ENCODE measurements around the gene FGF6.
A peak's percentile ranks its signal among the peaks of the same experiment; 100 is the strongest.
"Not testable (repeated sequence)": the region's sequence is repeated elsewhere in the genome, so short reads cannot be mapped to it uniquely, and the experiment has no call there.

Gene FGF6

GRCh38 chr12:4455849-4456248 is 10.2 kb upstream of the FGF6 start:
- H3K4me1 ChIP-seq (ENCODE audit: control extremely low read depth in 1 of 4, control insufficient read depth in 4 of 4, insufficient read depth in 4 of 4, low read length in 3 of 4); CTCF ChIA-PET; H3K27me3 ChIP-seq (replicated peaks in 2 of 5; ENCODE audit: control insufficient read depth in 4 of 5, insufficient read depth in 5 of 5, low read length in 4 of 5); POLR2A ChIA-PET; H3K9me3 ChIP-seq (ENCODE audit: control extremely low read depth in 1 of 5, control insufficient read depth in 4 of 5, insufficient read depth in 2 of 5, low read depth in 1 of 5, low read length in 4 of 5); H3K4me3 ChIP-seq (ENCODE audit: control insufficient read depth in 1 of 7, extremely low read depth in 1 of 7, insufficient read depth in 4 of 7, low read depth in 2 of 7, low read length in 6 of 7); H3K36me3 ChIP-seq (ENCODE audit: control insufficient read depth in 4 of 4, insufficient read depth in 4 of 4, low read length in 3 of 4); H3K27ac ChIP-seq (ENCODE audit: insufficient read depth in 1 of 2, low read depth in 1 of 2, low read length in 2 of 2, poor library complexity in 1 of 2, severe bottlenecking in 2 of 2): not testable (repeated sequence)
- no CpG with 5 or more reads among the region's 4 CpGs for whole genome bisulfite sequencing (ENCODE audit: insufficient coverage)
- DNase-seq, result peak in 2 of 3 donors; percentile 6 to 23

DNA sequence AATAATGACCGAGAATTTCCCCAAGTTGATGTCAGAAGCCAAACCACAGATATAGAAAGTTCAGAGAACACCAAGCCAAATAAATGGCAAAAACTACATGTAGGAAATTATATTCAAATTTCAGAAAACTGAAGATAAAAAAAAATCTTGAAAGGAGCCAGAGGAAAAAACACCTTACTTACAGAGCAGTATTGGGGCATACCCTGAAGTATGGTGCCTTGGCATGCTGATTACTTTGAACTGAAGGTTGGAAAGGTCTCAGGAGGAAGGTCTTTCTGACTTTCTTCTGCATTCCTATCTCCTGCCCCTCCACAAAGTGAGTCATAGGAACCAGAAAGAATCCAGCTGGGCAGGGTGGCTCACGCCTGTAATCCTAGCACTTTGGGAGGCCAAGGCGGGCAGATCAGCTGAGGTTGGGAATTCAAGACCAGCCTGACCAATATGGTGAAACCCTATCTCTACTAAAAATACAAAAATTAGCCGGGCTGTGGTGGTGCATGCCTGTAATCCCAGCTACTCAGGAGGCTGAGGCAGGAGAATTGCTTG is 8.8 kb upstream of the FGF6 start:
- Histone ChIP-seq H3K27ac (ENCODE audit: insufficient read depth in 1 of 2, low read depth in 1 of 2, low read length in 2 of 2, poor library complexity in 1 of 2, severe bottlenecking in 2 of 2) (no peak overlapping the region), H3K9me3 (ENCODE audit: control extremely low read depth in 1 of 5, control insufficient read depth in 4 of 5, insufficient read depth in 2 of 5, low read depth in 1 of 5, low read length in 4 of 5) (peaks cover 0 to 5% (median 0%) of the 10 kb centered on the region in 5 experiments), H3K36me3 (ENCODE audit: control insufficient read depth in 4 of 4, insufficient read depth in 4 of 4, low read length in 3 of 4) (no peaks in the 10 kb centered on the region), H3K4me3 (ENCODE audit: control insufficient read depth in 1 of 7, extremely low read depth in 1 of 7, insufficient read depth in 4 of 7, low read depth in 2 of 7, low read length in 6 of 7) (no peak overlapping the region), H3K27me3 (replicated peaks in 2 of 5; ENCODE audit: control insufficient read depth in 4 of 5, insufficient read depth in 5 of 5, low read length in 4 of 5) (peaks cover 0 to 2% (median 0%) of the 10 kb centered on the region in 5 experiments), H3K4me1 (ENCODE audit: control extremely low read depth in 1 of 4, control insufficient read depth in 4 of 4, insufficient read depth in 4 of 4, low read length in 3 of 4) (peaks cover 0 to 14% (median 0%) of the 10 kb centered on the region in 4 experiments)
- ChIA-PET POLR2A (no interaction called here), CTCF (no interaction called here)
- DNase-seq, result no peak
- 100% methylated on average over 1 of the region's 4 CpGs for WGBS (ENCODE audit: insufficient coverage)

DNA sequence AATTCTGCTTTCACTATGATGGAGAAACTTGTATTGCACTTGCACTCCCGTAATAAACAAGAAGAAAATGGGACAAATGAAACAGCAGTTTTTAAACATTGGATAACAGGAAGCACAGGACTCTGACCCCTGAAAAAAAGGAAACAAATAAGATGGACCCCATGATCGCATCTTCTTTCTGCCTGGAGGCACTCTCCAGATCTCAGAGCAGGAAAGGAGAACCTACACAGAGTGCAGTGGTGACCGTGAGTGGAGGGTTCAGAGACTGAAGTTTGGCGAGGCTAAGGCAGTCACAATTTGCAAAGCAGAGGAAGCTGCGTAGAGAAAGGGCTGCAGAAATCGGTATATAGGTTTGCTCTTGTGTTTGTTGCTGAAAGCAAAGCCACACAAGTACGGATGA is 6.1 kb upstream of the FGF6 start:
- WGBS (ENCODE audit: insufficient coverage), result 69% methylated on average over 7 of the region's 7 CpGs
- peaks cover 0 to 2% (median 0%) of the 10 kb centered on the region in 5 experiments for H3K27me3 ChIP-seq (replicated peaks in 2 of 5; ENCODE audit: control insufficient read depth in 4 of 5, insufficient read depth in 5 of 5, low read length in 4 of 5)
- DNase-seq, result no peak
- no peak overlapping the region for H3K4me3 ChIP-seq (ENCODE audit: control insufficient read depth in 1 of 7, extremely low read depth in 1 of 7, insufficient read depth in 4 of 7, low read depth in 2 of 7, low read length in 6 of 7)
- H3K4me1 ChIP-seq (ENCODE audit: control extremely low read depth in 1 of 4, control insufficient read depth in 4 of 4, insufficient read depth in 4 of 4, low read length in 3 of 4), result peaks cover 0 to 15% (median 0%) of the 10 kb centered on the region in 4 experiments
- CTCF ChIA-PET, result no interaction called here
- POLR2A ChIA-PET, result interaction anchor here (0.6 kb wide), 1 partner anchor 307 kb away, joined by 3 read pairs; no protein-coding TSS in a partner anchor
- peaks cover 0 to 5% (median 0%) of the 10 kb centered on the region in 5 experiments for H3K9me3 ChIP-seq (ENCODE audit: control extremely low read depth in 1 of 5, control insufficient read depth in 4 of 5, insufficient read depth in 2 of 5, low read depth in 1 of 5, low read length in 4 of 5)
- H3K36me3 ChIP-seq (ENCODE audit: control insufficient read depth in 4 of 4, insufficient read depth in 4 of 4, low read length in 3 of 4), result no peaks in the 10 kb centered on the region
- H3K27ac ChIP-seq (ENCODE audit: insufficient read depth in 1 of 2, low read depth in 1 of 2, low read length in 2 of 2, poor library complexity in 1 of 2, severe bottlenecking in 2 of 2), result no peak overlapping the region

DNA sequence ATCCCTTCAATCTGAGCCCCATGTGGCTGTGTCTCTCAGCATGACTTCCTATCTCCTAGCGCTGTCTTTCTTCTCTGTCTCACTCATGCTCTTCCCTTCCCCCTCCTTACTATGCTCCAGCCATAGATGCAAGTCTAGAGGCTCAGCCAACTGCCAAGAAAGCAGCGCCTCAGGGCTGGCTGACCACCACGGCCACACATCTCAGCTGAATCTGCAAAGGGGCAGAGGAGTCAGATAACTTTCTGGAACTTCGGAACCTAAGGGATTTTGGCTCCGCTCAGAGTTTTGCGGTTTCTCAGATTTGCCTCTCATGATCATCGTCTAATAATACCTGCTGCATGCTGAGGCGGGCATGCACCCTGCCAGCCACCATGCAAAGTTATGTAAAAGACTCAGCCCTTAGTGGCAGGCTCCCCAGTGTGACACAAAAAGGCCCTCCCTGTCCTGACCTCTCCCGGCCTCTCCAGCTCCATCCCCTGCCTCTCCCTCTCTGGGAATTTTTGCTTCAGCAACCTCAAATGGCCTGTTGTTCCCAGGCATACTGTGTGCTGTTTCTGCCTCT is 5.0 kb upstream of the FGF6 start:
- H3K27me3 ChIP-seq (replicated peaks in 2 of 5; ENCODE audit: control insufficient read depth in 4 of 5, insufficient read depth in 5 of 5, low read length in 4 of 5), result peaks cover 0 to 2% (median 0%) of the 10 kb centered on the region in 5 experiments
- ChIA-PET POLR2A (no interaction called here), CTCF (no interaction called here)

DNA sequence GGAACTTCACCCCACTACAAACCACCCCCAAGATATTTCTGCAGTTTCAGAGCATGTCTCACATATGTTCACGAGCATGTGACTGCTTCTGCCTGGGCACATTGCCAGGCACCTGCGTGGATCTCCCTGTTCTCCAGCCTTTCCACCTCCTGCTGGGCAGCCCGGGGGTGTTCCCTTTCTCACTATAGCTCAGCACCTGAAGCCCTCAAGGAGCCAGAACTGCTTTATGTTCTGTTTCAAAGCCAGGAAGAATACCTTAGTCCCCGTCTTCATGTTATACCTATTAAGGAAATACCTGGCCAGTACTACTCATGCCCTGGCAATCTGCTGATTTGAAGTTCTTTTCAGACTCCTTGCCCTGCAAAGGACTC is 4.2 kb upstream of the FGF6 start:
- no peak overlapping the region for H3K27ac ChIP-seq (ENCODE audit: insufficient read depth in 1 of 2, low read depth in 1 of 2, low read length in 2 of 2, poor library complexity in 1 of 2, severe bottlenecking in 2 of 2)
- peaks cover 0 to 5% (median 0%) of the 10 kb centered on the region in 5 experiments for H3K9me3 ChIP-seq (ENCODE audit: control extremely low read depth in 1 of 5, control insufficient read depth in 4 of 5, insufficient read depth in 2 of 5, low read depth in 1 of 5, low read length in 4 of 5)
- peak in 1 of 3 donors; percentile 3 for DNase-seq
- CTCF ChIA-PET, result no interaction called here
- peaks cover 0 to 15% (median 0%) of the 10 kb centered on the region in 4 experiments for H3K4me1 ChIP-seq (ENCODE audit: control extremely low read depth in 1 of 4, control insufficient read depth in 4 of 4, insufficient read depth in 4 of 4, low read length in 3 of 4)
- no peak overlapping the region for H3K4me3 ChIP-seq (ENCODE audit: control insufficient read depth in 1 of 7, extremely low read depth in 1 of 7, insufficient read depth in 4 of 7, low read depth in 2 of 7, low read length in 6 of 7)
- H3K36me3 ChIP-seq (ENCODE audit: control insufficient read depth in 4 of 4, insufficient read depth in 4 of 4, low read length in 3 of 4), result no peaks in the 10 kb centered on the region
- H3K27me3 ChIP-seq (replicated peaks in 2 of 5; ENCODE audit: control insufficient read depth in 4 of 5, insufficient read depth in 5 of 5, low read length in 4 of 5), result peaks cover 0 to 2% (median 0%) of the 10 kb centered on the region in 5 experiments
- POLR2A ChIA-PET, result no interaction called here
- 53% methylated on average over 4 of the region's 4 CpGs for WGBS (ENCODE audit: insufficient coverage)

More for the DNA sequence above, 5.0 kb upstream of the FGF6 start:
- Histone ChIP-seq H3K9me3 (ENCODE audit: control extremely low read depth in 1 of 5, control insufficient read depth in 4 of 5, insufficient read depth in 2 of 5, low read depth in 1 of 5, low read length in 4 of 5) (peaks cover 0 to 5% (median 0%) of the 10 kb centered on the region in 5 experiments), H3K27ac (ENCODE audit: insufficient read depth in 1 of 2, low read depth in 1 of 2, low read length in 2 of 2, poor library complexity in 1 of 2, severe bottlenecking in 2 of 2) (no peak overlapping the region), H3K4me1 (ENCODE audit: control extremely low read depth in 1 of 4, control insufficient read depth in 4 of 4, insufficient read depth in 4 of 4, low read length in 3 of 4) (peaks cover 0 to 15% (median 0%) of the 10 kb centered on the region in 4 experiments), H3K36me3 (ENCODE audit: control insufficient read depth in 4 of 4, insufficient read depth in 4 of 4, low read length in 3 of 4) (no peaks in the 10 kb centered on the region), H3K4me3 (ENCODE audit: control insufficient read depth in 1 of 7, extremely low read depth in 1 of 7, insufficient read depth in 4 of 7, low read depth in 2 of 7, low read length in 6 of 7) (no peak overlapping the region)
- WGBS (ENCODE audit: insufficient coverage), result 93% methylated on average over 9 of the region's 9 CpGs
- DNase-seq, result no peak

DNA sequence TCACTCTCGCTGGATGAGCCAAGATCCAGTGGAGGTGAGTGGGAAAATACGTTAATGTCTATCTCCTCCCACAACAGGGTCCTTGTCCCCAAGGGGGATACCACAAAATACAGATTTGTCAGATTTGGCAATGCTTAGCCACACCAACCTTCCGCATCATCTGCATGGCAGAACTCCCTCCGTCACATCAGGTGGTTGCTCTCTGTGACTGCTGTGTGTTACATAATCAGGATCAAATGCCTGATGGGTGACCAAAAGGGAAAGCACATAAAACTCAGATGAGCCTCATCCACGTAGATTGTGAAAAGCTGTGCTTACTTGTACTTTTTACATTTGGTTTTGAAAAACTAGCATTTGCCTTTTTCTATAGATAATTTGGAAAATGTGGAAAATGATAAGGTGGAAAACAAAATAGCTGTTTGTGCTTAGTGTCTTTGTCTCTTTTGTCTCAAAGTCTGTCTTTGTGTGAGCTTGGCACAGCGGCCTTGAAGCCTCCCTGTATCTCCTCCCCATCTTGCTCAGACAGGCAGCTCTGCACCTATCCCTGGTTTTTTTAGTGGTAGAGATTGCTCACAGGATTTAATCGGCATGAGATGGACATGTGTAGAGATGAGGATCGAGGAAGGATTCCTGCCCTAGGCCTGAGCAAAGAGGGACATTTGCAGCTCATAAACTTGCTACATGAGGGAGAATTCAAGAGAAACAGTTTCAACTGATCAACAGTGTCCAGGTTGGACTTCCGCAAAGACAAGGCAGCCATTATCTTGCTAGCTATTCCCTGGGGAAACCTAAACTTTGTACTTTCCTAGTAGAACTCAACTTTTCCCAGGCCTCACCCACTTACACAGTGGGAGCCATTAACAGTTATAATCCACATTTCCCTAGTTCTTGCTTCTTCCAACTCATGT is 3.6 kb upstream of the FGF6 start:
- H3K27ac ChIP-seq (ENCODE audit: insufficient read depth in 1 of 2, low read depth in 1 of 2, low read length in 2 of 2, poor library complexity in 1 of 2, severe bottlenecking in 2 of 2), result no peak overlapping the region
- ChIA-PET CTCF (no interaction called here), POLR2A (interaction anchor here (0.7 kb wide), 1 partner anchor 155 kb away, joined by 3 read pairs; no protein-coding TSS in a partner anchor)
- H3K27me3 ChIP-seq (replicated peaks in 2 of 5; ENCODE audit: control insufficient read depth in 4 of 5, insufficient read depth in 5 of 5, low read length in 4 of 5), result peaks cover 0 to 2% (median 0%) of the 10 kb centered on the region in 5 experiments
- H3K36me3 ChIP-seq (ENCODE audit: control insufficient read depth in 4 of 4, insufficient read depth in 4 of 4, low read length in 3 of 4), result no peaks in the 10 kb centered on the region
- WGBS (ENCODE audit: insufficient coverage), result 98% methylated on average over 6 of the region's 9 CpGs
- H3K9me3 ChIP-seq (ENCODE audit: control extremely low read depth in 1 of 5, control insufficient read depth in 4 of 5, insufficient read depth in 2 of 5, low read depth in 1 of 5, low read length in 4 of 5), result peaks cover 0 to 4% (median 0%) of the 10 kb centered on the region in 5 experiments
- H3K4me1 ChIP-seq (ENCODE audit: control extremely low read depth in 1 of 4, control insufficient read depth in 4 of 4, insufficient read depth in 4 of 4, low read length in 3 of 4), result peaks cover 0 to 15% (median 0%) of the 10 kb centered on the region in 4 experiments
- no peak overlapping the region for H3K4me3 ChIP-seq (ENCODE audit: control insufficient read depth in 1 of 7, extremely low read depth in 1 of 7, insufficient read depth in 4 of 7, low read depth in 2 of 7, low read length in 6 of 7)
- DNase-seq, result no peak
